Hindlimb muscle (tissue), 1 donor: ENCODE results near the gene SMIM5. TPM values are rescaled to one million over a fixed set of nuclear protein-coding genes. Genes with fewer than 3 reads are reported as not detected.

Source experiments
- DNase-seq: peaks from one replicate; pipeline ENCODE4 v3.0.0-alpha.2; 2013
- polyA plus RNA-seq: library from polyadenylated mRNA; unstranded; fragments of 120-200 nt; gene quantifications from one replicate; pipeline ENCODE4 v1.2.1, GENCODE V29; 2013; ENCODE audit not compliant: insufficient read length

Gene SMIM5
- polyA plus RNA-seq, 1 donor = 6.9 TPM

GRCh38 chr17:75641343-75641742, 8.1 kb downstream of the SMIM5 start:
- DNase-seq = no peak

- no peak for DNase-seq
Measured at GRCh38 chr17:75642182-75642783, 9.0 kb downstream of the SMIM5 start.

DNA sequence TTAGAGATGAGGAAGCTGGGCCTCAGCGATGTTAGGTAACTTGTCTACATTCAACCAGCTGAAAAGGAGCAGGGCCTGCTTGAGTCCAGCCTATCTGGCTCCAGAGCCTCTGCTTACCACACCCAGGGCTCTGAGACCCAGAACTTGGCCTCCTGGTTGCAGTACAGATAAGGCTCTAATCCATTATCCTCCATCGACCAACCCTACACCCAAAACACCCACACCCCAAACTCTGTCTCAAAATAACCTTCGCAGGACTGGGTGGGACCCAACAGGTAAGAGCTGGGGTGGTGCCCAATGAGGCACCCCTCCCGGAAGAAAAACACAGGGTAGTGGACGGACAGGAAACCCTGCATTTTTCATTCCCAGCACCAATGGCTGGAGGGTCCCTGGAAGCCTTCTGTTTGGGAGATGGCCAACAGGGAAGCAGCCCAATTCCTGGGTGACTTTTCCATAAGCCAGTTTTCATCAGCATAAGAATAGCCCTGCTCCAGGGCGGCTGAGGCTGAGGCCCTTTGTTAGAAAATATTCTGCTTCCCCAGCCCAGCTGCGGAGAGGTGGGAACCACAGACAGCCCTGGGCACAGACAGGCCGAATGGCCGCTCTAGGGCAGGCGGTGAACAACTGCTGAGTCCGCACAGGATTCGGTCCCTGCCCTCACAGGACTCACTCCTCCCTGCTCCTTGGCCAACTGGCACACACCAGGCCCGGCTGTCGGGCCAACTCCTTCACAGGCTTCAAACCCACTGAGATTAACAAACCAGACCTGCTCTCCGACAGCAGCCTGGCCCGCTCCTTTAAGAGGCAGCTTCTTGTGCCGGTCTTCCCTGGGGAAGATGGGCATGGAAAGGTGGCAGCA, 9.8 kb downstream of the SMIM5 start:
- DNase-seq = no peak

DNA sequence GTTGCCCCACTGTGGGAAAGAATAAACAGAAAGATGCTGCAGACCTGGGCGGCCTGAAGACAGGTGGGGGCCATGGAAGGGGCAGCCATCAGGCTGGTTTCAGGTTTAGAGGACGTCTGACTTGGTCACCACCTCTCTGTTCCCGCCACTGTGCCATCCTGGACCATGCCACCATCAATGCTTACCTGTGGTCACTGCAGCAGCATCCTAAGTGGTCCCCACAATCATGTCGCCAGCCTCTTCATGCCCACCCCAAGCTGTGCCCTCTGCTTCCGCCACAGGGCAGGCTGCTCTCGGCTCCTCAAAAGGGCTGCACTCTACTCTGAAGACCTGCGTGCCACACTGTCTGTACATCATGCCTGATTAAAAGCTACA, 10.4 kb downstream of the SMIM5 start:
- DNase-seq = no peak

DNA sequence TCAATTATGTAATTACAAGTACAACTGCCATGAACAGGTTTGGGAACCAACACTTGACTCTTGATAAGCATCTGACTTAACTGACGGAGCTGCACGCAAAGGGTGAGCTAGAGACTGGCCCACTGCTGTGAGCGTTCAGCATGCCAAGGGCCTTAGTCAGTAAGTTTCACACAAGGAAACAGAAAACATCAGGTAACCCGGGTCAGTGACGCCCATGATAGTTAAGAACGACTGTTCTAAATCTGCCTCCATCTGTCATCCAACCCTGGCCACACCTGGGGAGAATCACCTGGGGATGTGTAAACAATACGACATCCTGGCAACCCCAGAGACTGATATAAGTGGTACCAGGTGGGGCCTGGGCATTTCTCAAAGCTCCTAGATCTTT, 12.3 kb downstream of the SMIM5 start:
- no peak for DNase-seq

GRCh38 chr17:75645889-75646637, 12.8 kb downstream of the SMIM5 start:
- no peak for DNase-seq

DNA sequence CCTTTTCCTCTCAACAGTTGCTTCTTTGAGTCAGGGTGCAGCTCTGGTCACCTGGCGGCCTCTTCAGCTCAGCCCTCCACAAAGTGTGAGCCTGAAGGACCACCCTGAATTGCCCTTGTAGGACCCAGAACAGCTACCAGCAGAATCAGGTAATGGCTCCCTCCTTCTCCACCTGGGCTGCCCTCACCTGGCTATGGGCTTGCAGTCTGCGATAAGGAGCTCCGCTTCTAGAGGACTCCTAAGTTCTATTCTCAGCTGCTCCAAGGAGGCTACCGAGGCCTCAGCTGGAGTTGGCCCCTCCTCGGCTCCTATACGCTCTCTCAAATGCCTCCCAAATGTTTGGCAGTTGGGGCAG, 13.4 kb downstream of the SMIM5 start:
- no peak for DNase-seq

- no peak for DNase-seq
Measured at GRCh38 chr17:75647061-75647460, 13.8 kb downstream of the SMIM5 start.

DNA sequence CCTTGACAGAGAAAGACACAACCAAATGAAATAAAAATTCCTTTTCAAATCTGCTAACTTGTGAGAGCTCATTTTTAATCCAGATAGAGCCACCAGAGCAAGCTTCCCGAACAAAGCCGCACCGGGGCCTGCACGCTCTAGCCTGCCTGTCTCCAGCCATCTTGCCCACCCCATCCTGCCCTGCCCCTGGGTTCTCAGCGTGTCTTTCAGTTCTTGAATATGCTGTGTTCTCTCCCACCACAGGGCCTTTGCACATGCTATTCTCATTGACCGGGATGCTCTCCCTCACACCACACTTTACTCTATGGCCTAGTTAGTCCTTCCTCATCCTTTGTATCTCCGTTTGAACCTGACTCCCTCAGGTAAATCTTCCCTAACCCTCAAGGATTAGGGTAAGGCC, 14.7 kb downstream of the SMIM5 start:
- no peak for DNase-seq

- DNase-seq = no peak
Measured at GRCh38 chr17:75649687-75650086, 16.5 kb downstream of the SMIM5 start.

DNA sequence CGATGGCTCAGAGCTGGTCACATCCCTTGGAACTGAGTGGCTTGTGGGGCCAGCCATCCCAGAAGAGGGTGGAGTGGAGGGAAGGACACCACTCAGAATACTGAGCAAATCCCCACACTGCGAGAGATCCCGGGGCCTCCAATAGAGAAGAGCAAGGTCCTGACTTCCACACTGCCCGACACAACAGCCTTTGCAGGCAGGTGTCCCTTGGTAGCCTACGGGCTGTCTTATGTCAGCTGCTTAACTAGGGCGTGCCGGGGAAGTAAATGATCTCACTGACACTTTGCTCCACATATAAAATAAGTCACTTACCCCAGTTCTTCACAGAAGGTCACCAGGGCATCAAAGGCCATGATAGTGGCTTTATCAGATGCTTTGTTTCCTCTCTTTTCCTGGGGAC, 17.6 kb downstream of the SMIM5 start:
- no peak for DNase-seq

- DNase-seq = no peak
Measured at GRCh38 chr17:75652341-75652740, 19.1 kb downstream of the SMIM5 start.

DNA sequence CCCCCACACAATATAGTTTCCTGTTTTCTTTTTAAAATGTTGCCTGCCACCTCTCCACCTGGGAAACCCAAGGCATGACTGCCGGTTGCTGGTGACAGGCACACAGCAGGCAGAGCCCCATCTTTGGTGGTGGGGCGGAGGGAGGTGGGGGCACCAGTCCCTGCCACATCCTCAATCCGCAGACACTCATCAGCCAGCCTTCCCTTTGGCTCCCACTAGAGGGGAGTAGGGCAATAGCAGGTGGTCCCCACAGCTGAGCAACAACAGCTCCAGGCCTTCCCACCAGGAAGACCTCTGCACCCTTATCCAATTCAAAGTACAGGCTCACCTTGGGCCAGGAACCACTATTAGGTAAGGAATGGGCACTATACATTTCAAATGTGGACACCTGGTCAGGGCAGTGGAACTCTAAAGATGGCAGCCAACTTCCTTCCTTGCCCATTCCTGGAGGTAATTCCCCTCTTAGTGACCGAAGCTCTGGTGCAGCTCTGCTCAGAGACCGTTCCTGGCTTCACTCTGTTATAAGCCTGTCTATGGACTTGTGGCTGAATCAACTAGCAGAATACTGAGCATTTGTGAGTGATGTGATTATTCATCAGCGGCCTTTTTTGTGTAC, 19.8 kb downstream of the SMIM5 start:
- DNase-seq = no peak

- no peak for DNase-seq
Measured at GRCh38 chr17:75654176-75654575, 20.9 kb downstream of the SMIM5 start.

DNA sequence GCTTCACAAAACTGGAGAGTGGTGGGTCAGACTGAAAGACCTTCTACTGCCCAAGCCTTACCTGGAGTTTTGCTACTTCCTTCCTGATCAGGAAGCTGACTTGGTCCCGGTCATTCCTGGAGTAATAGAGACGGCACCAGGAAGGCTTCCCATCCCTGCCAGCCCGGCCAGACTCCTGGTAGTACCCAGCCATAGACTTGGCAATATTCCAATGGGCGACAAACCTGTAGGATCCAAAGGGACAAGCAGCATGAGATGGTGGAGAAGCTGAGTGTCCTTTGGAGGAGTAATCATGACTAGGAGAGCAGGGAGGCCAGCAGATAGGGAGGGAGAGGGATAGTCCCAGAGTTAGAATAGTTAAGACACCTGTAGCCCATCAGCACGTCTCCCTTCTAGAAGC, 25.0 kb downstream of the SMIM5 start:
- DNase-seq = no peak

DNA sequence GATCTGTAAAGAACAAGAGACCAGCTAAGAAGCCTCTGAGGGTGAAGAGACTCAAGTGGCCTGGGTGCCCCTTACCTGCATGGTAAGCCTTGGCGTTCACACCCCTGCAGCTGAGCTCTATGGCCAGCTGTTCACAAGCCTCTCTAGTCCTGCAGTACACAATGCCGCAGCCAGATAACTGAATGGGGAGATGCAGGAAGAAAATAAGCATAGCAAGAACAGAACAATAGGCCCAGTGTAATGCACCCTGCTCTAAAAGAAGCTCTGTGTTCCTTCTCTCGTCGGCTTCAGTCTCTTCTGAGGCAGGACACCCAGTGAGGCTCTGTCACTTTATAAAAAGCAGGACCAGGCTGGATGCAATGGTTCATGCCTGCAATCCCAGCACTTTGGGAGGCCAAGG, 28.3 kb downstream of the SMIM5 start:
- no peak for DNase-seq

DNA sequence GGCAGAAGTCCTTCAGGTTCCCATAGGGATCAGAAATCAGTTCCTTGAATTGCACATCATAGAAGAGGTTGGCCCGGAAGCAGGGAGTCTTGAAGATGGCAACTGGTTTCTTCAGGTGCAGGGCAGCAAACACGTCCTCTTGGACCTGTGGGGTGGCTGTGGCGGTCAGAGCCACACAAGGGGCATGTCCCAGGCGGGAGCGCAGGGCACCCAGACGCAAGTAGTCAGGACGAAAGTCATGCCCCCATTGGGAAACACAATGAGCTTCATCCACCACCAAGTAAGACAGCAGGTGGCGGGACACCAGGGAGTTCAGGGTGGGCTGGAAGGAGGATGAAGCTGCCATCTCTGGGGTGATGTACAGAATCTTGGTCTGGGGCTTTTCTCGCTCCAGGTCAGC, 29.3 kb downstream of the SMIM5 start:
- no peak for DNase-seq

- no peak for DNase-seq
Measured at GRCh38 chr17:75664099-75664549, 30.9 kb downstream of the SMIM5 start.

DNA sequence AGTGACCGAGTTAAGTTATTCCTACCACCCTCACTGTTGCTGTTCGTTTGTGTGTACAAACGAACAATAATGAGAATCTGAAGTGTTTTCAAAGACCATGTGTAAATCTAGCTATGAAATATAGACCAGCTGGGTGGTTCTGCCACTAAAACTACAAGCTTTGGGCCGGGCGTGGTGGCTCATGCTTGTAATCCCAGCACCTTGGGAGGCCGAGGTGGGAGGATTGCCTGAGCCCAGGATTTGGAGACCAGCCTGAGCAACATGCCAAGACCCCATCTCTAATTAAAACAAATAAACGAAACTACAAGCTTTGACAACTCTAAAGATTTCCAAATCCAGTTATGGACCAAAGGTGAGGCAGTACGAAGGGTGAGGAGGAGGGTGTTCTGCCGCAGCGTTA, 32.7 kb downstream of the SMIM5 start:
- no peak for DNase-seq

- DNase-seq = peak; percentile 99
Measured at GRCh38 chr17:75666959-75667790, 33.9 kb downstream of the SMIM5 start, which contains the start of the genes RECQL5 and SAP30BP. TSS of gene RECQL5 (minus strand) at chr17:75667154. CDS start at chr17:75666557, 597 bp downstream. TSS of gene SAP30BP (plus strand) at chr17:75667338. CDS start at chr17:75667373, 35 bp downstream.

- no peak for DNase-seq
Measured at GRCh38 chr17:75667825-75668224, 34.6 kb downstream of the SMIM5 start.

GRCh38 chr17:75668489-75668888, 35.3 kb downstream of the SMIM5 start:
- DNase-seq = no peak
